NCI-H82 (cell line): Measurements from ENCODE around the gene CLEC4G.
"Not testable (repeated sequence)": the region's sequence is repeated elsewhere in the genome, so short reads cannot be mapped to it uniquely, and the experiment has no call there.

Experiments used
- DNase-seq: peaks from one replicate; lab custom pipeline; 2025; lab: John Stamatoyannopoulos, UW

Gene CLEC4G

DNA sequence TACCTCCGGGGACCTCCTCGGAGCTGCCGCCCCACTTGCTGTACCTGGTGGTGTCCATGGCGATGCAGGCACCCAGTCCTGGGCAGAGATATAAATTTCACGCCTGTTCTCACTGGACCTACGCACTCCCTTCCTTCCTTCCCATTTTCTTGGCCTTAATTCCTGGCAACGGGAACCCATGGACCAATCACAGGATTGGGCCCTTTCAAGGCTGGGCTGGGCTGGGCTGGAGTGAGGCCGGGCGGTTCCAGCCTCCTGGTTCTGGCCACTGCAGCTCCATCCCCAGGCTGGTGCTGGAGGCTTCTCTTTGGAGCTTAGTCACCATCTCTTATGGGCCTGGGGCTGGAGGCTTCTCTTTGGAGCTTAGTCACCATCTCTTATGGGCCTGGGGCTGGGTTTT lies at the start of gene CLEC4G:
CLEC4G (minus strand) TSS at position 66 of the 400 bp plus-strand sequence; CDS start at position 58, 8 bp downstream.
- DNase-seq = no peak

- DNase-seq = no peak
Measured at GRCh38 chr19:7781157-7781556, 49.2 kb upstream of the CLEC4G start.

DNA sequence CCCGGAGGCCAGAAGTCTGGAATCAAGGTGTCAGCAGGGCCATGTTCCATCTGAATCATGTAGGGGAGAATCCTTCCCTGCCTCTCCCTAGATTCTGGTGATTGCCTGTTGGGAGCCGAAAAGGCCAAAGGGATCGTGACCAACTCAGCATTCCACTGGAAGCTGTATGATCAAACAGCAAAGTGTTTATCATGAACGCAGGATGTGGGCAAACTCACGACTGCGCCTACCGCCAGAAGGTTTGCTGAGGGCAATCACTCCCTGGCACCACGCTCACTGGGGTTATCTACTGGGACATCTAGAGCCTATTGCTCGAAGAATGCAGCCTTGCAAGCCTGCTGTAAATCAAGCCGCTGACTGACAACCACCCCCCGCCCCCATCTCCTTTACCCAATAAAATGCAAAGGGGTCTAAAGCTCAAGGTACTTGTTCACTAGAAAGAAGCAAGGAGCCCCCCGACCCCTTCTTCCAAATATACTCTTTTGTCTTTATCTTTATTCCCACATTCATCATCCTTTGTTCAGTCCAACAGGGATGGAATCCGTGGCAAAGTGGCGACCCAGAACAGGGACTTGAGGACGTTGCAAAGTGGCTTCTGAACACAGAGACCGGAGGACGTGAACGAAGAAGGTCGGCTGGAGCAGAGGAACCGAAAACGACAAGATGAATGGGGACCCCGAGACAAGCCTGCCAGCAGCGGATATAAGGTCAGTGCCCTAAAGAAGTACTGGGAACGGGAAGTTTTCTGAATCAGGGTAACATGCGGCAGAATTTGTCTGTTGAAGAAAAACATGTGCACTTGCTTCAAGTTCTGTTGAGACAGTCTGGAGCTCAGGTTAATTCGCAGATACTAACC lies 47.9 kb upstream of the CLEC4G start:
- DNase-seq = no peak

- no peak for DNase-seq
Measured at GRCh38 chr19:7778081-7778480, 46.2 kb upstream of the CLEC4G start.

DNA sequence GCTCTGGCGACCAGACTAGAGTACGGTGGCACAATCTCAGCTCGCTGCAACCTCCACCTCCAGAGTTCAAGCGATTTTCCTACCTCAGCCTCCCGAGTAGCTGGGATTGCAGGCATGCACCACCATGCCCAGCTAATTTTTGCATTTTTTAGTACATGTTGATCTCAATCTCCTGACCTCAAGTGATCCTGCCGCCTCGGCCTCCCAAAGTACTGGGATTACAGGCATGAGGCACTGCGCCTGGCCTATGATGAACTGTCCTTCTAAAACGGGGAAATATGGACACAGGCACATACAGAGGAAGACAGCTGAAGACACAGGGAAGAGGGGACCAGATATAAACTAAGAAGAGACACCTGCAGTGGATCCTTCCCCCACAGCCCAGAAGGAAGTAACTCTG lies 43.9 kb upstream of the CLEC4G start:
- no peak for DNase-seq

GRCh38 chr19:7773841-7774240 lies 41.9 kb upstream of the CLEC4G start:
- no peak for DNase-seq

DNA sequence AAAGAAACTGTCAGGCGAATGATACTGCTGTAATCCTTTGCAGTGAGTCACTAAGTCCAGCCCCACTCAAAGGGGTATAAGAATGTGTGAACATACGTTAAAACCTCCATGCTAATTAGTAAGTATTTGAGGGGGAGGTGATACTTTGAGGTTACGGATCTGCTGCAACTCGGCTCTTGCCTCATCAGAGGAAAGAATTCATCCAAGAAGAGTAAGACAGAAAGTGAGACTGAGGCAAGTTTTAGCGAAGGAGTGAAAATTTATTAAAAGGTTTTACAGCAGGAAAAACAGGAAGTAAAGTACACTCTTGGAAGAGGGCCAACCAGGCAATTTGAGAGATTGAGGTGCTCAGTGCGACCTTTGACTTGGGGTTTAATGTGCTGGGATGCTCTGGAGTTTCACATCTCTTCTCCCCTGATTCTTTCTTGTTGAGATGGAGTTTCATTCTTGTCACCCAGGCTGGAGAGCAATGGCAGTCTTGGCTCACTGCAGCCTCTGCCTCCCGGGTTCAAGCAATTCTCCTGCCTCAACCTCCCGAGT lies 40.9 kb upstream of the CLEC4G start:
- peak; percentile 78 for DNase-seq

DNA sequence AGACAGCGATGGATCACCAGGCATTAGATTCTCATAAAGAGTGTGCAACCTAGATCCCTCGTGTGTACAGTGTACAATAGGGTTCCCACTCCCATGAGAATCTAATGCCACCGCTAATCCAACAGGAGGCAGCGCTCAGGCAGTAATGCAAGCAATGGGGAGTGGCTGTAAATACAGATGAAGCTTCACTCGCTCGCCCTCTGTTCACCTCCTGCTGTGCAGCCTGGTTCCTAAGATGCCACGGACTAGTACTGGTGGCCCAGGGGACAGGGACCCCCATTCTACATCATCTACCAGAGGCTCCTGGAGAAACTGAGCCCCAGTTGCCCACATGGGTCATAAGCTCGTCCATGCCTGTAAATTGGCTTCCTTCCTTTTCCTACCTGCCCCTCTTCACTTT lies 39.2 kb upstream of the CLEC4G start:
- DNase-seq = no peak

GRCh38 chr19:7769171-7769570 lies 37.3 kb upstream of the CLEC4G start:
- peak; percentile 83 for DNase-seq

- DNase-seq = no peak
Measured at GRCh38 chr19:7767487-7767886, 35.6 kb upstream of the CLEC4G start.

GRCh38 chr19:7766535-7766934 lies 34.6 kb upstream of the CLEC4G start:
- no peak for DNase-seq

GRCh38 chr19:7765043-7765442 lies 33.1 kb upstream of the CLEC4G start:
- DNase-seq = not testable (repeated sequence)

GRCh38 chr19:7764157-7764556 lies 32.2 kb upstream of the CLEC4G start:
- DNase-seq = not testable (repeated sequence)

DNA sequence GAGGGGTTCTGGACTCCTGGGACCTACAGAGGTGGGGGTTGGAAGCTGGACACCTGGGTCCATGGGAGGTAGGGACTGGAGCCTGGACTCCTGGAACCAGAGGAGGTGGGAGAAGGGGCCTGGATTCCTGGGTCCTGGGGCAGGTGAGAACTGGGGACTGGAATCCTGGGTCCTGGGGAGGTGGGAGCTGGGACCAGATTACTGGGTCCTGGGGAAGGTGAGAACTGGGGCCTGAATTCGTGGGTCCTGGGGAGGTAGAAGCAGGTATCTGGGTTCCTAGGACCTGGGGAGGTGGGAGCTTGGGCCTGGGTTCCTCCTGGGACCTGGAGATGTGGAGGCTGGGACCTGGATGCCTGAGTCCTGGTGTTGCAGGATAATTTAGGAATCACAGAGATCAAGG lies 31.8 kb upstream of the CLEC4G start:
- no peak for DNase-seq

DNA sequence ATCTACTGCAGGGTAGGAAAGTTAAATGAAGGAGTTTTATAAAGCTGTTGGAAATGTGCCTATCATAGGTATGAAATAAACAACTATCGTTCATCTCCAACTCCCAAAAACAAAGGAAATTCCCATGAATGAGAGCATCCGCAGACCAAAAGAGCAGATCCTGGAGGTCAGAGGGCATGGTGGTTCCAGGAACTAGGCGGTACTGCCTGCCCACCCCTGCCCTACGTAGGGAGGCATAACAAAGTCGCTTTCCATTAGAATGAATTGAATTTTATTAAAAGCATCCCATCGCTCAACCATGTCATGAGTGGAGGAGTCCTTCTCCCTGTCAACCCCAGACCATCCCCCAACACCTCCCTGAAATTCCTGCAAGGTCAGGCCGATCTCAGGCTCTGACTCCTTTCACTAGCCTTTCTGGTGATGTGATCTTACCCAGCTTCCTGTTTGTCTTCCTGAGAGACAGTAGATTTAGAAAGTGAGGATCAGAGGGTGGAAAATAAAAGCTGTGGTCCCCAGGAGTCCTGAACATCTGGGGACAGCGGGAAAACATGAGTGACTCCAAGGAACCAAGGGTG lies 30.9 kb upstream of the CLEC4G start, which contains the start of gene CLEC4M:
CLEC4M (plus strand) TSS at position 525 of the 575 bp plus-strand sequence; CDS start at position 549, 24 bp downstream.
- no peak for DNase-seq

GRCh38 chr19:7759156-7759555 lies 27.2 kb upstream of the CLEC4G start:
- DNase-seq = no peak

DNA sequence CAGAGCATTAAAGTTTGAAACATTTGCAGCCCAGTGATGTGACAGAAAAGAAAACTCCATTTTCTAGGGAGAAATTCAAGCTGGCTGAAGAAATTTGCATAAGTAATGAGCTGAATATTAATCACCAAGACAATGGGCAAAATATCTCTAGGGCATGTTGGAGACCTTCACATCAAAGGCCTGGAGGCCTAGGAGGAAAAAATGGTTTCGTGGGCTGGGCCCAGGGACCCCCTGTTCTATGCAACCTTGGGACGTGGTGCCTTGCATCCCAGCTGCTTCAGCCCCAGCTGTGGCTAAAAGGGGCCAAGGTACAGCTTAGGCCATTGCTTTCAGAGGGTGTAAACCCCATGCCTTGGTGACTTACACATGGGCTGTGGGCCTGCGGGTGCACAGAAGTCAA lies 25.4 kb upstream of the CLEC4G start:
- DNase-seq = no peak

GRCh38 chr19:7756258-7756657 lies 24.3 kb upstream of the CLEC4G start:
- no peak for DNase-seq

GRCh38 chr19:7751157-7751783 lies 19.4 kb upstream of the CLEC4G start:
- DNase-seq = no peak

DNA sequence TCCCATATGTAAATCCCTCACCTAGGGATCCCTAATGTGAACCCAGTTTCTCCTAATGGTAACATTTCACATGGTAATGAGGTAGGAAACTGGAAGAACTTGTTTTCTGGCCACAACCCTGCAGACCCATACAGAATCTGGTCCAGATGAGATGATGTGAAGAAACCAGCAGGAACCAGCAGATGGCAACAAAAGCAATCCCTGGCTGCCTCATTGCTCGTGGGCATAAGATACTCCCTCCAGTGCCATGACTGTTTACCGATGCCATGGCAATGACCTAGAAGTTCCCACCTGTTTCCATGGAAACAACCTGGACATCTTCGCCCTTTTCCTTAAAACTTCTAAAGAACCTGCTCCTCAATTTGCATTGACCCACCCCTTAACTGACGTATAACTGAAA lies 16.8 kb upstream of the CLEC4G start:
- peak; percentile 31 for DNase-seq

DNA sequence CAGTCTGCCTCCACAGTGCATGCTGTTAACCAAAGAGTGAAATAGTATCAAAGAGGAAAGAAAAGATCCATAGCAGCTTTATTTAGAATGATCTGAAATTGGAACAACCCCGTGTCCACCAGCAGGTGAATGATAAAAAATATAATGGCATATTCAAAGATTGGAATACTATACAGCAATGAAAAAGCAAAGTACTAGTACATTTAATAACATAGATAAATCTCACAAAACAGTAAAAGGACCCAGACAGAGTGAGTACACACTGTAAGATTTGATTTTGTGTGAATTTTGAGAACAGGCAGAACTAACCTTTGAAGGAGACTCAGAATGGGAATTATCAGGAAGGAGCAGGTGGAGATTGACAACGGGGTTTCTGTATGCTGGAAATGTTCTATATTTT lies 16.3 kb upstream of the CLEC4G start:
- DNase-seq = no peak
